ENCODE measurements around the gene FOXP1.
"Not testable (repeated sequence)": the region's sequence is repeated elsewhere in the genome, so short reads cannot be mapped to it uniquely, and the experiment has no call there.

Gene FOXP1

GRCh38 chr3:71446260-71446659 lies 137.3 kb downstream of the FOXP1 start:
- DNase-seq: no peak

GRCh38 chr3:71444861-71445259 lies 138.7 kb downstream of the FOXP1 start:
- DNase-seq: no peak

- DNase-seq: no peak
These were observed 139.3 kb downstream of the FOXP1 start for GRCh38 chr3:71444028-71444860.

- DNase-seq: no peak
These were observed 140.2 kb downstream of the FOXP1 start for GRCh38 chr3:71443332-71443731.

GRCh38 chr3:71442652-71443042 lies 140.9 kb downstream of the FOXP1 start:
- DNase-seq: no peak

GRCh38 chr3:71441925-71442651 lies 141.4 kb downstream of the FOXP1 start:
- no peak for DNase-seq

- no peak for DNase-seq
These were observed 142.2 kb downstream of the FOXP1 start for GRCh38 chr3:71441217-71441924.

- DNase-seq: no peak
These were observed 144.6 kb downstream of the FOXP1 start for GRCh38 chr3:71438904-71439303.

GRCh38 chr3:71438071-71438685 lies 145.3 kb downstream of the FOXP1 start:
- DNase-seq: no peak

- DNase-seq: no peak
These were observed 147.2 kb downstream of the FOXP1 start for GRCh38 chr3:71436337-71436736.

GRCh38 chr3:71435836-71436235 lies 147.7 kb downstream of the FOXP1 start:
- DNase-seq: not testable (repeated sequence)

- DNase-seq: no peak
These were observed 149.9 kb downstream of the FOXP1 start for GRCh38 chr3:71433631-71434030.

GRCh38 chr3:71432044-71432975 lies 151.2 kb downstream of the FOXP1 start:
- no peak for DNase-seq

GRCh38 chr3:71430941-71431552 lies 152.5 kb downstream of the FOXP1 start:
- DNase-seq: no peak

GRCh38 chr3:71429597-71429988 lies 153.9 kb downstream of the FOXP1 start:
- no peak for DNase-seq

- DNase-seq: no peak
These were observed 154.5 kb downstream of the FOXP1 start for GRCh38 chr3:71428841-71429596.

GRCh38 chr3:71425491-71426071 lies 157.9 kb downstream of the FOXP1 start:
- DNase-seq: no peak

GRCh38 chr3:71423151-71423906 lies 160.2 kb downstream of the FOXP1 start:
- DNase-seq: no peak

- DNase-seq: no peak
These were observed 161.5 kb downstream of the FOXP1 start for GRCh38 chr3:71421820-71422566.
